HFF-Myc (cell line): ENCODE results near the gene ACADS.

Experiments
- DNase-seq: peaks from one replicate; pipeline ENCODE4 v3.0.0-alpha.2; 2011; ENCODE audit warnings: low read depth; ENCODE audit errors: extremely low read depth
- H3K4me3 ChIP-seq: replicated peaks from 2 replicates; pipeline ENCODE4 v1.5.1; 2011; ENCODE audit warnings: low read depth, mild to moderate bottlenecking, control low read depth, low read length
- TF ChIP-seq, protein P1 (sequence below): IDR thresholded peaks from 2 replicates; pipeline ENCODE4 v1.5.1; 2012; ENCODE audit warnings: mild to moderate bottlenecking, low read depth, low read length, control low read depth; ENCODE audit errors: missing control alignments

The ACADS gene

DNA sequence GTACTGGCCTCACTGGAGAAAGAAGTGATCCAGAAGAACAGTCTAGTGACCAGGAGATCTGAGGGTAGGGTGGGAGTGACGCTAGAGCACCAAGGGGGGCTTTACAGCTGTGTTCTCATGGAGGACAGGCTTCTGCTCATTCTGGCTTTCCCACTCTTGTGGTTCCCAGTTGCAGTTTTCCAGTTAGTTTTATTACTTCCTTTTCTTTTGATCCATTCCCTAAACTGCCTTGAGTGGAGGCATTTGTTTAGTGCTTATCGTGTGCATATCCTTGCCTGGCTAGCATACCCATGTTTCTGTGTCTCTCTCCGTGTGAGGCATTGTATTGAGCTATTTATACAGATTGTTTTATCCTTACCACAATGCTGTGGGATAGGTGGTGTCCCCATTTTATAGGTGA, 34.6 kb upstream of the ACADS start:
- no peak for DNase-seq
- no peak overlapping the region for H3K4me3 ChIP-seq

DNA sequence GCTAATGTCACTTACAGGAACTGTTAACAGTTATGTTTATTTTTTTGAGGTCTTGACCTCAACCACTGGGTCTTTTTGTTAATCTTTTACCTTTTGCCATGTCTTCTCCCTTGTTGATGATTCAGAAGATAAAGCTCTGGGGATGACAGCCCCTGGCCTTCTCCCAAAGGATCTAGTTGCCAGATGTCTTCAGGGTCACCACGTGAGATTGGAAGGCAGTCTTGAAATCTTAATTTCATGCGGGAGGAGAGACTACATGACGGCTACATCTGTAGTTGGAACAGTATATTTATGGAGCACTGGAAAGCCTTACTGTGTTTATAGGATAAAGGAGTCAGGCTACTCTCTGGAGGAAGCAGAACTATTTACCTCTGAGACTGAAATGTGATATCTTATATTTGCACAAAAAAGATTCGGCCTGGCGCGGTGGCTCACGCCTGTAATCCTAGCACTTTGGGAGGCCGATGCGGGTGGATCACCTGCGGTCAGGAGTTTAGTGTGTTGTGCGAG, 33.0 kb upstream of the ACADS start:
- no peak for DNase-seq
- TF ChIP-seq, protein P1, sequence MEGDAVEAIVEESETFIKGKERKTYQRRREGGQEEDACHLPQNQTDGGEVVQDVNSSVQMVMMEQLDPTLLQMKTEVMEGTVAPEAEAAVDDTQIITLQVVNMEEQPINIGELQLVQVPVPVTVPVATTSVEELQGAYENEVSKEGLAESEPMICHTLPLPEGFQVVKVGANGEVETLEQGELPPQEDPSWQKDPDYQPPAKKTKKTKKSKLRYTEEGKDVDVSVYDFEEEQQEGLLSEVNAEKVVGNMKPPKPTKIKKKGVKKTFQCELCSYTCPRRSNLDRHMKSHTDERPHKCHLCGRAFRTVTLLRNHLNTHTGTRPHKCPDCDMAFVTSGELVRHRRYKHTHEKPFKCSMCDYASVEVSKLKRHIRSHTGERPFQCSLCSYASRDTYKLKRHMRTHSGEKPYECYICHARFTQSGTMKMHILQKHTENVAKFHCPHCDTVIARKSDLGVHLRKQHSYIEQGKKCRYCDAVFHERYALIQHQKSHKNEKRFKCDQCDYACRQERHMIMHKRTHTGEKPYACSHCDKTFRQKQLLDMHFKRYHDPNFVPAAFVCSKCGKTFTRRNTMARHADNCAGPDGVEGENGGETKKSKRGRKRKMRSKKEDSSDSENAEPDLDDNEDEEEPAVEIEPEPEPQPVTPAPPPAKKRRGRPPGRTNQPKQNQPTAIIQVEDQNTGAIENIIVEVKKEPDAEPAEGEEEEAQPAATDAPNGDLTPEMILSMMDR: no peak
- H3K4me3 ChIP-seq: no peak overlapping the region

More for the DNA sequence above, 34.6 kb upstream of the ACADS start:
- TF ChIP-seq, protein P1: no peak

GRCh38 chr12:120693848-120694247, 31.8 kb upstream of the ACADS start:
- TF ChIP-seq, protein P1: no peak
- H3K4me3 ChIP-seq: no peak overlapping the region
- DNase-seq: no peak

- DNase-seq: no peak
- TF ChIP-seq, protein P1: no peak
- H3K4me3 ChIP-seq: no peak overlapping the region
Observed at GRCh38 chr12:120696626-120697025, 29.0 kb upstream of the ACADS start.

DNA sequence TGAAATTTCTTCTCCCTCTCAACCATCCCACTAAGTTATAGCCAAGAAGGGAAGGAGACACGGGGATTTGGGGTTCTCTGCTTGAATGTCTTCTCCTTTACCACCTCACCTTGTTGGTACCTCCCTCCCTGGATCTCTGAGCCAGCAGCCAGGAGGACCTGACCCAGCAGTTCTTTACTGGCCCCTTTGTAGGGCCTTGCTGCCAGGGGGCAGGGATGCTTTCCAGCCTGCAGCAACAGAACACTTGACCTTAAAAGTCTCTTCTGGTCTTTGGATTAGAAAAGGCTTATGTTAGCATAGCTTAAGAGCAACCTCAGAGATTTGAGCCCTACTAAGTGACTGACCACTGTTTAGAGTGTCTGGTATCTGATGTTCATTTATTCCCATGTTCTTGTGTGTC, 28.3 kb upstream of the ACADS start:
- TF ChIP-seq, protein P1: no peak
- no peak for DNase-seq
- H3K4me3 ChIP-seq: no peak overlapping the region

- DNase-seq: no peak
- TF ChIP-seq, protein P1: no peak
- no peak overlapping the region for H3K4me3 ChIP-seq
Observed at GRCh38 chr12:120698665-120699064, 27.0 kb upstream of the ACADS start.

GRCh38 chr12:120699553-120699952, 26.1 kb upstream of the ACADS start:
- TF ChIP-seq, protein P1: no peak
- H3K4me3 ChIP-seq: no peak overlapping the region
- no peak for DNase-seq
